ENCODE data around the gene ARHGEF25. TPM values are rescaled to one million over a fixed set of nuclear protein-coding genes. Genes with fewer than 3 reads are reported as not detected.

Gene ARHGEF25
- total and polyA plus RNA-seq, 2 of the 13 experiments (the other 11 are each of a cell fraction or from before 2014, with no cell fraction given): 11.5 to 12.5 TPM

- TF ChIP-seq HNF4A (CRISPR knock-in tag; IDR thresholded peaks at IDR 0.05) (peak; percentile 45; the same call in 1 of the 2 replicates), IKZF4 (CRISPR knock-in tag; IDR thresholded peaks at IDR 0.05; ENCODE audit: borderline replicate concordance, low read depth, not compliant biosample characterization) (no peak), BORCS8-MEF2B (CRISPR knock-in tag; IDR thresholded peaks at IDR 0.05) (no peak), NBN (conservative IDR thresholded peaks at IDR 0.05) (no peak), ZNF746 (CRISPR knock-in tag; IDR thresholded peaks at IDR 0.05) (peak; percentile 59; the same call in 1 of the 2 replicates), PRPF4 (IDR thresholded peaks at IDR 0.05; ENCODE audit: low read depth, low read length, poor library complexity, severe bottlenecking) (no peak), ZNF547 (CRISPR knock-in tag; IDR thresholded peaks at IDR 0.05) (no peak), SALL1 (CRISPR knock-in tag; IDR thresholded peaks at IDR 0.05) (peak; percentile 61), ZBTB10 (CRISPR knock-in tag; IDR thresholded peaks at IDR 0.05; ENCODE audit: borderline replicate concordance) (peak; percentile 55; the same call in 1 of the 2 replicates), TFDP2 (CRISPR knock-in tag; IDR thresholded peaks at IDR 0.05) (no peak; the same call in 1 of the 2 replicates), RARG (CRISPR knock-in tag; IDR thresholded peaks at IDR 0.05; ENCODE audit: low read depth) (no peak), DR1 (CRISPR knock-in tag; IDR thresholded peaks at IDR 0.05) (peak; percentile 47; the same call in 1 of the 2 replicates), POLR2AphosphoS2 (IDR thresholded peaks at IDR 0.05; ENCODE audit: low read depth, low read length) (no peak), PHF21A (CRISPR knock-in tag; IDR thresholded peaks at IDR 0.05) (0 out of 2 replicates have a peak, but pooled peaks have one; percentile 45), AKAP8 (CRISPR knock-in tag; IDR thresholded peaks at IDR 0.05) (0 out of 2 replicates have a peak, but pooled peaks have one; percentile 44), GRHL1 (CRISPR knock-in tag; conservative IDR thresholded peaks at IDR 0.05) (no peak), ZNF446 (CRISPR knock-in tag; IDR thresholded peaks at IDR 0.05) (peak; percentile 73; the same call in 1 of the 2 replicates), THAP8 (CRISPR knock-in tag; IDR thresholded peaks at IDR 0.05; ENCODE audit: borderline replicate concordance) (no peak), ZNF543 (CRISPR knock-in tag; IDR thresholded peaks at IDR 0.05) (0 out of 2 replicates have a peak, but pooled peaks have one; percentile 54), ZFP41 (CRISPR knock-in tag; IDR thresholded peaks at IDR 0.05; ENCODE audit: borderline replicate concordance) (no peak), ZBTB25 (CRISPR knock-in tag; IDR thresholded peaks at IDR 0.05) (peak; percentile 30; the same call in 1 of the 2 replicates)
Measured at GRCh38 chr12:57611108-57611826, at the start of gene ARHGEF25 (continued).
